ENCODE results near the gene FGD6.

GRCh38 chr12:95231190-95231589, 13.9 kb upstream of the FGD6 start:
- TF ChIP-seq FOXA1 (IDR thresholded peaks at IDR 0.05) (no peak), BHLHE40 (IDR thresholded peaks at IDR 0.05; ENCODE audit: borderline replicate concordance) (no peak), L3MBTL2 (conservative IDR thresholded peaks at IDR 0.05) (no peak), ARNT (IDR thresholded peaks at IDR 0.05) (no peak), PKNOX1 (IDR thresholded peaks at IDR 0.05) (no peak), FOXM1 (IDR thresholded peaks at IDR 0.05; ENCODE audit: borderline replicate concordance) (no peak), SUZ12 (IDR thresholded peaks at IDR 0.05) (no peak), SP1 (IDR thresholded peaks at IDR 0.05) (no peak), FOXK2 (IDR thresholded peaks at IDR 0.05) (no peak), ELF4 (IDR thresholded peaks at IDR 0.05) (no peak), TARDBP (IDR thresholded peaks at IDR 0.05) (no peak), CTBP1 (IDR thresholded peaks at IDR 0.05; ENCODE audit: borderline replicate concordance) (no peak), HDGF (IDR thresholded peaks at IDR 0.05; ENCODE audit: borderline replicate concordance) (no peak)
